CD4-positive, alpha-beta T cell treated with Interleukin-4 for 4 hours (primary cell): ENCODE results near the gene PCBD2.
A peak's percentile ranks its signal among the peaks of the same experiment; 100 is the strongest.
"Not testable (repeated sequence)": the region's sequence is repeated elsewhere in the genome, so short reads cannot be mapped to it uniquely, and the experiment has no call there.

ENCODE experiments used
- DNase-seq: peaks from one replicate; pipeline ENCODE4 v3.0.0-alpha.2; 2020

PCBD2 gene

DNA sequence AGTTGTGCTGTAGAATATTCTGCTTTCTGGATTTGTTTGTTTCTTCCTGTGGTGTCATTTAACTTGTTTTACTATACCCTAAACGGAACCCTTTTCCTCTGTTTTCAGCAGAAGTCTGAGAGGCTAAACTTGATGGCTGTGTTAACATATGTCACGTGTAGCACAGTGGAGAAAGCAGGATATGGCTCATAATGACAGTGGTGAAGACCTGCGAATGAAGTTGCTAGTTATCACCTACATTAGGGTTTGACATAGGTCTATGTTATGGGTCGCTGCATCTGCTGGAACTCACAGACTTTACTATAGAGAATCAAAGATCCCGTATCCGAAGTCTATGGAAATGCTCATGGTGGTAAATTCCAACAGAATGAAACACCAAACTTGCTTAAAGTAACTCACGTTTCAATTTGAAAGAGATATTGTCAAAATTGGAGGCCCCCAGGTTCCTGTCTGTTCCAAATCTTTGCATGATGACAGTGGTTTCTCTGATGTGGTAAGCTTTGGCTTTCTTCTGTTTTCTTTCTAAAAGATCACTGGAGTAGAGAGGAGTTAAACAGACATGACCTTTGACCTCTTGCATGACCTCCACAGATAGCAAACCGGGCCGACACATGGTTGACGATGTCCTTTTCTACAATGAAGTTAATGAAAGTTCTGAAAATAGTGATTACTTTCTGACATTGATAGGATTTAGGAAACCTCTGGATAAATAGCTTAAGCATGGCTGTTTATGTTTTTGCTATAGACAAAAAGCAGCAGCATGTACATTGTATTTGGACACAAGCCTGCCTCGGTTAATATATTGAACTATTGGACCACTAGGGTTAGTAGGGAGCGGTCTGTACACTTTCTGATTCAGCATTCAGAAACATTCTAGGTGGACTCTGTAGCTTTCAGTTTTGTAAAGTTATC, 59.7 kb downstream of the PCBD2 start:
- DNase-seq, result peak; percentile 24

DNA sequence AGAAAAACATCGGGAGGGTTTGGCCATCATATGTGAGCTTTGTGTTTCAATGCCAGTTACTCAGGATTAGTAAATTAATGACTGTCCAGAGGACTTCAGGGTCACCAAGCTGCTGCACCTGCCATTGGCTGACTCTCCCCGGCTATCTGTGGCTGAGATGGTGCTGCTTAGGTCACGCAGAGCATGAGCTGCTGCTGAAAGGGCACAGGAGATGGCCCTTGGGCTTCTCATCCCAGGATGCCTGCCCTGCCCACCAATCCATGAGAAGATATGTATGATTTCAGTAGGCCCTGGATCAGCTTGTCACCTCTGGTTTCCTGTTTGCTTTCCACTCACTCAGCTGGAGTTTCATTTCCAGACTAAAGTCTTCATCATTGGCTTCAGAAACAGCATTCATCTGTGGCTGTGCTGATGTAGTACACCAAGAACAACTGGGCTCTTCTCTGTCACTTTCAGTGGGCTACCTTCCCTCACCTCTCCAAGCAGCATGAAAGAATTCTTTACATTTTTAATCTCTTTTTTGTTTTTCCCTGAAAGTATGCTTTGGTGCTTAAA, 60.4 kb downstream of the PCBD2 start:
- no peak for DNase-seq

DNA sequence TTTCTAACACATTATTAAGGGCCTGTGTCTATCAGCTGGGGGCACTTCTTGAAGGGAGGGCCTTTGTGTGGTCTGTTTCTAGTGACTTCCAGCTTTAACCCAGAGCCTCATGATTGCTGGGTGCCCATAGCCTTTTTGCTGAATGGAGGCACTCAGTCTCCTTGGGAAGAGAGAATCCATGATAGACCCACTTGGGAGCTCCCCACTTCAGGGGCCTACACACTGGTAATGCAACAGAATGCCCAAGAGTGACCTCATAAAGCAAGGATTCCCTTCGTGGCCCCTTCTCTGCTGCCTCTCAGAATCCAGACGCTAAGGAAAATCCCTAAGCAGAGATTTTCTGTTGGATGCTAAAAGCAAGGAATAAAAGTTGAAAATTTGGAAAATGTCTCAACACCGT, 62.7 kb downstream of the PCBD2 start, which contains the start of gene CATSPER3:
Gene CATSPER3, plus strand, starts transcription at position 301 of the 400 bp plus-strand sequence. Its CDS starts 85 bp downstream, at position 386.
- DNase-seq, result no peak

DNA sequence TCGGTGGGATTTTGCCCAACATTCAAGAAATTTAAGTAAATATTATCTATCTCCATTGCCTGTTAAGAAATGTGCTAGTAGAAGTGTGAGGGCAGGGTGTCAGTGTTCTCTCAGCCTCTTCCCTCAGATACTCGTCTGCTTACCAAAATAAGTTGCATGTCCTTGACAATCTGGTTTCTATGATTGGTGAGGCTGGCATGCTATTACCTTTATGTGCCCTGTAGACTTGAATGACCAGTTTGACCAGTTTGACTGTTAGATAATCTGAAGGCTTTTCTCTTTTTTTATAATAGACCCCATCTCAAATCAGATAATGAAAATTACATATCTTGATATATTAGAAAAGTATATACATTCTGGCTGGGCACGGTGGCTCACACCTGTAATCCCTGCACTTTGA, 63.1 kb downstream of the PCBD2 start:
- DNase-seq, result no peak

DNA sequence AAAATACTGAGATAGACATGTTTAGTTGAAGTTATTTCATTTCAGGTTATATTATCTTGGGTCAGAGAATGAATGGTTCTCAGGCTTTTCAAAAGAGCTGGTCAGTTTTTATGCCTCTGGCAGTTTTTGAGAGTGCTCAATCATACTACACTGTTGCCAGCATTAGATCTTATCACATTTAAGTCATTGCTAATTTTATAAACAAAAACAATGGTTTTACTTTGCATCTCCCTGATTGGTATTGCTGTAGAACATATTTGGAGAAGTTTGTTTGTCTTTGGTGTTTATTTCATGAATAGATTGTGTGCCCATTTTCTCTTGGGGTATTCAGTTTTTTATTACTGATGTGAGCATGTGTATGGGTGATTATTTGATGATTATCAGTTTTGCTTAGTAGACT, 64.2 kb downstream of the PCBD2 start:
- no peak for DNase-seq

DNA sequence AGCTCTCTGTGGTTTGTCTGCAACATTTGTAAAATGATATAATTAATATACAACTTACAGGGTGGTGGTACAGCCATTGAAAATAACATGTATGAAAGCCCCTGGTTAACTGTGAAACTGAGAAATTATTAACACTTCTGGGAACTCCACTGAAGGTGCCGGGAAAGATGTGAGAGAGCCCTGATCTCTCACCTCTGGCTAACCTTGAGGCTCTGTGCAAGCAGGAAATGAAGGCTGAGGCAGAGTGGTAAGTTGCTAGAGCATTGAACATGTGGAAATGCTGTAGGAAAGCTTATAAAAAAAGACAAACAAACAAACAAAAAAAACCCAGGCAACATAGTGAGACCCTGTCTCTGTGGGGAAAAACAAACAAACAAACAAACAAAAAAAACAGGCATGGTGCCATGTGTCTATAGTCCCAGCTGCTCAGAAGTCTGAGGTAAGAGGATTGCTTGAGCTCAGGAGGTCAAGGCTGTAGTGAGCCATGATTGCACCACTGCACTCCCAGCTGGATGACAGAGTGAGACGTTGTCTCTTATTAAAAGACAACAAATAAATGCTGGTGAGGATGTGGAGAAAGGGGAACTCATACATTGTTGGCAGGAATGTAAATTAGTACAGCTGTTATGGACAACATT, 70.3 kb downstream of the PCBD2 start:
- no peak for DNase-seq

DNA sequence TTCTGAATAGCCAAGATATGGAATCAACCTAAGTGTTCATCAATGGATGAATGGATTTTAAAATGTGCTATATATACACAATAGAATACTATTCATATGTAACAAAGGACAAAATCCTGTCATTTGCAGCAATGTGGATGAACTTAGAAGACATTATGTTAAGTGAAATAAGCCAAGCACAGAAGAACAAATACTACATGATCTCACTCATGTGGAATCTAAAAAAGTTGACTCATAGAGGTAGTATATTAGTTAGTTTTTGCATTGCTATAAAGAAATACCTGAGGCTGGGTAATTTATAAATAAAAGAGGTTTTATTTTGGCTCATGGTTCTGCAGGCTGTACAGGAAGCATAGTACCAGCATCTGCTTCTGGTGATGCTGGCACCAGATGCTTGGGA, 70.9 kb downstream of the PCBD2 start:
- DNase-seq, result no peak

DNA sequence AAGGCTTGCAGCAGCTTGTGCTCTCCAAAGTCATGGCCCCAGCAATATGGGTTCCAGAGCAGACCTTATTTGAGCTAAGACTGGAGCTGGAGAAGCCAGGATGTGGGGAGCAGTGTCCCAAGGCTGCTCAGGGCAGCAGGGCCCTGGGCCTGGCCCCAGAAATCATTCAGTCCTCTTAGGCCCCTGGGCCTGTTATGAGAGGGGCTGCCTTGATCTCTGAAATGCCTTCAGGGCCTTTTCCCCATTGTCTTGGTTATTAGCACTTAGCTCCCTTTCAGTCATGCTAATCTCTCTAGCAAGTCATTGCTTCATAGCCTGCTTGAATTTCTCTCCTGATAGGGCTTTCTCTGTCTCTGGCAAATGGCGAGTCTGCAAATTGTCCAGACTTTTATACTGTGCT, 71.9 kb downstream of the PCBD2 start:
- DNase-seq, result no peak

DNA sequence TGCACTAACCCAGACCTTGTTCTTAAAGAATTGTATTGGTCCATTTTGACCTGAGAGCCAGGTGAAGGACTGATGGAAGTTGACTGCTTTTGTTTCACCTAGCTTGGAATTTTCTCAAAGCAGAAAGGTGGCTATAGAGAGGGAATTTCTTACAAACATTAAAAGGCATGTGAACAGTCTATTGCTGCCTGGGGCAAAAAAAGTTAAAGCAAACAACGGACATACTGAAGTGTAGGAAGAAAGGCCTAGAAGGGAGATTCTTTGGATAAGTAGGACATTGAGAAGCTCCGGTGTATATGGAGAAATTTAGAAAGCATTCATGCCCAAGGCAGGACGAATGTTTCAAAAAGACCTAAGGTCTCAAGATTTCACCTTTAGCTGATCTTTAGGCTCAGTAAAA, 74.5 kb downstream of the PCBD2 start:
- no peak for DNase-seq

DNA sequence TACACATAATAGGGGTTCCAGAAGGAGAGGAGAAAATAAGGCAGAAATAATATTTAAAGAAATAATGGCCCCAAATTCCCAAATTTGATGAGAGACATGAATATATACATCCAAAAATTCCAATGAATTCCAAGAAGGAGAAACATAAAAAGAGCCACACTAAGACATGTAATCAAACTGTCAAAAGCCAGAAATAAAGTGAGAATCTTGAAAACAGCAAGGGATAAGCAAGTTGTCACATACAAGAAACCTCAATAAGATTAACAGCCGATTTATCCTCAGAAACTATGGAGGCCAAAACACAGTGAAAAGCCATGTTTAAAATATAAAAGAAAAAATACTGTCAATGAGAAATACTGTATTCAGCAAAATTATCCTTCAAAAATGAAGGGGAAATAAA, 77.3 kb downstream of the PCBD2 start:
- no peak for DNase-seq

DNA sequence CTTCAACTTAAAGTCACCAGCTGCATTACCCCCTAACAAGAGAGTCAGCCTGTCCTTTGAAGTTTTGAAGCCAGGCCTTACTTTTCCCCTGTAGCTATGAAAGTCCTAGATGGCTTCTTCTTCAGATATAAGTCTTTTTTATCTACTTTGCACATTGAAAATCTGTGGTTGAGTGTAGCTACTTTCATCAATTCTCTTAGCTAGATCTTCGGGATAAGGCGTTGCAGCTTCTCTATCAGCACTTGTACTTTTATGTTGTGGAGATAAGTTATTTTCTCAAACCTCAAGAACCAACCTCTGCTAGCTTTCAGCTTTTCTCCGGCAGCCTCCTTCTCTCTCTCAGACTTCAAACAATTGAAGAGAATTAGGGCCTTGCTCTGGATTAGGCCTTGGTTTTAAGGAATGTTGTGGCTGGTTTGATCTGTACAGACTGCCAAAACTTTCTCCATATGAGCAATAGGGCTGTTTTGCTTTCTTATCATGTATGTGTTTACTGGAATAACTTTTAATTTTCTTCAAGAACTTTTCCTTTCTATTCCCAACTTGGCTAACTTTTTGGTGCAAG, 84.4 kb downstream of the PCBD2 start:
- DNase-seq, result no peak

DNA sequence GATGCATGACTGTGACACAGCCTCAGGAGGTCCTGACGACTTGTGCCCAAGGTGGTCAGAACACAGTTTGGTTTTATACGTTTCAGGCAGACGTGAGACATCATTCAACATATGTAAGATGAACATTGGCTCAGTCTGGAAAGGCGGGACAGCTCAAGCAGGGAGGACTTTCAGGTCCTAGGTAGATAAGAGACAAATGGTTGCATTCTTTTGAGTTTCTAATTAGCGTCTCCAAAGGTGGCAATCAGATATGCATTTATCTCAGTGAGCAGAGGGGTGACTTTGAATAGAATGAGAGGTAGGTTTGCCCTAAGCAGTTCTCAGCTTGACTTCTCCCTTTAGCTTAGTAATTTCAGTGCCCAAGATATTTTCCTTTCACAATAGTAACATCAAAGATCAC, 85.3 kb downstream of the PCBD2 start:
- not testable (repeated sequence) for DNase-seq

DNA sequence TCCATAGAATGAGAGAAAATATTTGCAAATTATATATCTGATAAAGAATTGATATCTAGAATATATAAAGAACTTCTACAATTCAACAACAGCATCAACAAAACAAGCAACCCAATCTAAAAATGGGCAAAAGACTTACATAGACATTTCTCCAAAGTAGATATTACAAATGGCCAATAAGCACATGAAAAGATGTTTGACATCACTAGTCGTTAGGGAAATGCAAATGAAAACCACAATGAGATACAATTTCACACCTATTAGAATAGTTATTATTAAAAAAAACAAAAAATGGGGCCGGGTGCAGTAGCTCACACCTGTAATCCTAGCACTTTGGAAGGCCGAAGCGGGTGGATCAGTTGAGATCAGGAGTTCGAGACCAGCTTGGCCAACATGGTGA, 87.2 kb downstream of the PCBD2 start:
- DNase-seq, result no peak

DNA sequence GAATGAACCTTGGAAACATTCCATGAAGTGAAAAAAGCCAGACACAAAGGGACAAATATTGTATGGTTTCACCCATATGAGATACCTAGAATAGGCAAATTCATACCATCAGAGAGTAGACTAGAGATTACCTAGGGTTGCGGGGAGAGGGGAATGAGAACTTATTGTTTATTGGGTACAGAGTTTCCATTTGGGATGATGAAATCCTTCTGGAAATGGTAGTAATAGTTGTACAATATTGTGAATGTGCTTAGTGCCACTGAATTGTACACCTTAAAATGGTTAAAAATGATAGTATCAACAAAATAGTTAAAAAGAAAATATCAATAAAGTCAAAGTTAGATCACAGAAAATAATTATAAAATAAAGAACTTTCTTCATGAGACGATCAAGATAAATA, 88.2 kb downstream of the PCBD2 start:
- no peak for DNase-seq

DNA sequence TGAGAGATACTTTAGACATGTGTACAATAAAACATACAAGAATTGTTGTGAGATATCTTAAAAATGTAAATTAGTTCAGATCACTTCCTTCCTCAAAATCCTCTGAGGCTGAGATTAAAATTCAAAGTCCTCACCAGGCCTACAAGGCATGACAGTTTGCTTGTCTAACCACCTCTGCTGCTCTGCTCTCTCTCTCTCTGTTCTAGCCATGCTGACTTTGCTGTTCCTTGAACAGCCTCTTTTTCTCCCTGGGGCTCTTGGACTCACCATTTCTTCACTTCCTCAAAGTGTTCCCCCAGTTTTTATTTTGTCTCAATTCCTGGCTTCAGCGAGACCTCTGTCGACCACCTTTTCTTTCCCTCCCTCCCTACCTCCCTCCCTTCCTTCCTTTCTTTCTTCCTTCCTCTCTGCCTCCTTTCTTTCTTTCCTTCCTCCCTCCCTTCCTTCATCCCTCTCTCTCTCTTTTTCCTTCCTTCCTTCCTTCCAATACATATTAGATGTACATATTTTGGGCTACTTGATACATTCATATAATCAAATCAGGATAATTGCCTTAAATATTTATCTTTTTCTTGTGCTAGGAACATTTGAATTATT, 89.7 kb downstream of the PCBD2 start:
- DNase-seq, result no peak

DNA sequence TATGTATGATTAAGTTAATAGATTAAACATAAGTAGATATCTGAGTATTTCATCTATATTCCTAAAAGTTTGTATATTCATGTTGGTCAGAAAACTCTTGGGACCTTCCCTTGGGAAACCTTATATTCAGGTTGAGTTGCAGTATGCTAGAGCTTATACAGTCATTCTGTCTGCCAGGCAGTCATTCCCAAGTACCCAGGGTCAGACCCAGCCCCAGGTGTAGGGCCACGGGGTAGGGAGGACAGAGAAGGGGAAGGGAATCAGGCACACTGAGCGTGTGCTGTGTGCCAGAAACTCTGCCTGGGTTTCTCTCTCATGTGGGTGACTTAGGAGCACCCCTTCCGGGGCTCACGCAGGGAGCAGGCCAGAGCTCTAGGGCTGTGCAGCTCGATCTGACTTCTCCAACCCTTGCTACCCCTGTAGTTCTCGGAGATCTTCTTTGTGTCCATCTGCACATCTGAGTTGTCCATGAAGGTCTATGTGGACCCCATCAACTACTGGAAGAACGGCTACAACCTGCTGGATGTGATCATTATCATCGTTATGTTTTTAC, 91.0 kb downstream of the PCBD2 start:
- DNase-seq, result no peak

DNA sequence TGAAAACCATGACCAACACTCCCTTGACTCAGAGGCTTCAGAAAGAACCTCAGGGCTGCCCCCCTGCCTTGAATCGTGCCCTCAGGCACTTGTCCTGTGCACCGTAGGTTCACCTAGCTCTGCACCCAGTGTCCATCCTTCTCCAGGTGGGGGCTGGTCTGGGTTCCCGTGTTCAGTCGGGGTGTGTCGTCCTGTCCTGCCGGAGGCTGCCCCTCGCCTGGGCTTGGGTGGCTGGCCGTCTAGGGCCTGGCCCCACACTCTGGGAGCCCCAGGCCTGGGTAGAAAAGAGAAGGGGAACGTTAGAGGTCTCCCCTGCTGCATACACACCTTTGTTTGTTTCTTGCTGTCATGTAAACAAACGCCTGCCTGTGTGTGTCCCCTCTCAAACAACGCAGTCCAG, 92.1 kb downstream of the PCBD2 start:
- DNase-seq, result no peak

DNA sequence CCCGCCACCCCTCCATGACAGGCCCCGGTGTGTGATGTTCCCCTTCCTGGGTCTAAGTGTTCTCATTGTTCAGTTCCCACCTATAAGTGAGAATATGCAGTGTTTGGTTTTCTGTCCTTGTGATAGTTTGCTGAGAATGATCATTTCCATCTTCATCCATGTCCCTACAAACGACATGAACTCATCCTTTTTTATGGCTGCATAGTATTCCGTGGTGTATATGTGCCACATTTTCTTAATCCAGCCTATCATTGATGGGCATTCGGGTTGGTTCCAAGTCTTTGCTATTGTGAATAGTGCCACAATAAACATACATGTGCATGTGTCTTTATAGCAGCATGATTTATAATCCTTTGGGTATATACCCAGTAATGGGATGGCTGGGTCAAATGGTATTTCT, 93.1 kb downstream of the PCBD2 start:
- not testable (repeated sequence) for DNase-seq

DNA sequence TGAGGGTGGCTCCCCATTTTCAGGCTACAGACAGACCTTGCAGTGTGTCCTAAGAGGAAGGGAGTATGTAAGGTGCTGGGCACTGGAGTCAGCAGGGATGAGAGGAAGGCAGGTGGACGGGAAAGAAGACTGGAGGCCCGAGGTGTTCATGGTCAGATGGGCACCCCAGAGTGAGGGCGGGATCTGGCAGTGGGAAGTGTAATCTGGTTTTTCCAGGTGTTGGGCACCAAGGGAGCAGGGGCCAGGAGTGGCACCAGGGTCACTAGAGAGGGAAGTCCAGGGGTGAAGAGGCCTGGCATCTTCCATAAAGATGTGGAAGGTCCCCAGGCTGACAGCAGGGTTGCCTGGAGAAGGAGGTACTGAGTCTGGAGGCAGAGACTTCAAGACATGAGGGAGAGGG, 99.4 kb downstream of the PCBD2 start:
- DNase-seq, result no peak

DNA sequence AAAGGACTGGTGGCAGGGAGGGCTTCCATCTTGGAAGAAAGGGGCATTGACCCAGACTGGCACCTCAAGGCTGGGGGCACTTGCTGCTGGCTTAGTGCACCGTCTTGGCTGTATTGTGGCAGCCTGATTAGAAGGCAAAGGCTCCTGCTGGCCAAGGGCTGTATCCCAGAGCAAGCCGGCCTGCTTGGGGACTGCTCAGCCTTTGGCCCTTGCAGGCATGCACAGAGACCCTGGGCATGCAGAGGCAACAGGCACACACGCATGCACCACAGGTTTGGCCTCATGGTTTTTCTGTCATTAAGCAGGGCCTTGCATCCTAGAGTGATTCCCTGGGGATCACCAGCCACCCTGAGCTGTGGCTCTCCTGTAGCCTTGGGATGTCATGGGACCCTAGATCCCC, 100.1 kb downstream of the PCBD2 start:
- no peak for DNase-seq

DNA sequence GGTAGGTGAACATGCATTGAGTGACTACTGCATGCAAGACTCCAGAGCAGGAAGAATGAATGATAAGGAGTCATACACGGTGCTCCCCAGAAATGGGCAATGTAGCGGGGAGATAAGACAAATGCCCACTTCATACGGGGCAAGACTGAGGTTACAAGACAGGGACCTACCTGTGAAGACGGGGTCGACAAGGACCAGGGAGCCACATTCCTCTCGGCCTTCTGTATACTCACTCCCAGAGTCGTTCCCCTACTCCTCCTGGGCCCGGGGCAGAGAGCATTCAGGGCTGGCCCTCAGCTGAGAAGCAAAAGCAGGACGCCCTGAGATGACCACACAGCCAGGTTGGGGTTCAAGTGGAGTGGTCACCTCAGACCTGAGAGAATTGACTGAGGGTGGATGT, 102.4 kb downstream of the PCBD2 start:
- DNase-seq, result no peak

DNA sequence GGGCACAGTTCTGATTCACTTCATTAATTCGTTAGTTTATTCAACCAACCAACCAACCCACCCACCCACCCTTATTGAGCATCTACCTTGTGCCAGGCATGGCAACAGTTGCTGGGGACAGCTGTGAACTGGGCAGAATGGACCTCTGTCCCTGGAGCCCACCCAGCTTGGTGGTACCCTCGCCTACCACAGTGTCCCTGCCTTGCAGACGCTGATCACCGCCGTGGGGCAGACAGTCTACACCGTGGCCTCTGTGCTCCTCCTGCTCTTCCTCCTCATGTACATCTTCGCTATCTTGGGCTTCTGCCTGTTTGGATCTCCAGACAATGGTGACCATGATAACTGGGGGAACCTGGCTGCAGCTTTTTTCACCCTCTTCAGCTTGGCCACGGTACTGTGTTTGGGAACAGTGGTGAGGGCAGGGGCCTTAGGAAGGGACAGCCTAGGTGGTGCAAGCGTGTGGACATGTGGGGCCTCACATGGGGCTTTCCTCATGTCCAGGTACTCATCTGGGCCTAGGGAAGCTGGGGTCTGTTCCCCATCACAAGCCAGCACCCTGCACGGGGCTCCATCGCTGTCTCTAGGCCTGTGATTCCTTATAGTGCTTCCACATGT, 102.9 kb downstream of the PCBD2 start:
- no peak for DNase-seq

DNA sequence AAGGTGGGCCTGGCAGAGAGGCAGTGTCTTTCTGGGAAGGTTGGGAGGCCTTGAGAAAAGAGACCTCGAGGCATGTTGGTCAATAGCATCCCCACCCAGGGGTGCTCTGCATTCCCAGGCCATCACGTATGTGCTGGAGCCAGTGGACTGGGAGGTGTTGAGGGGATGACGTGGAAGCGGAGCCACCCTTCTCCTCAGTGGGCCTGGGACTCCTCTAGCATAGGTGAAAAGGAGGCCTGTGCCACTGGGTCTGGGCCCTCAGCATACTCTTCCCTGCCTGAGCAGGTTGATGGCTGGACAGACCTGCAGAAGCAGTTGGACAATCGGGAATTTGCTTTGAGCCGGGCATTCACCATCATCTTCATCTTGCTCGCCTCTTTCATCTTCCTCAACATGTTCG, 103.6 kb downstream of the PCBD2 start:
- no peak for DNase-seq
